Common myeloid progenitor, CD34-positive (primary cell): ENCODE measurements around the gene OOSP2.
"Not testable (repeated sequence)": the region's sequence is repeated elsewhere in the genome, so short reads cannot be mapped to it uniquely, and the experiment has no call there.

Source experiments
- CTCF ChIA-PET: fragments of 350-600 bp; sonication (Branson Sonifier 250); formaldehyde crosslinking; loops from one replicate; lab custom pipeline; 2021; ENCODE audit warnings: antibody characterized with exemption; lab: Charles Lee
- POLR2A ChIA-PET: fragments of 350-600 bp; sonication (Branson Sonifier 250); formaldehyde crosslinking; loops from one replicate; lab custom pipeline; 2021; ENCODE audit warnings: antibody characterized with exemption; lab: Charles Lee
- DNase-seq, 3 donors: peaks; one replicate each; pipeline versions ENCODE4 v3.0.0 to v3.0.0-alpha.2; 2013
- H3K27ac ChIP-seq, 2 experiments: 1 replicate in 1 of 2; 2 replicates in 1 of 2; pipeline ENCODE4 v1.7.0; 2013; ENCODE audit warnings: inconsistent platforms in 2 of 2, low read length in 2 of 2, mild to moderate bottlenecking in 2 of 2, low read depth in 1 of 2, moderate library complexity in 1 of 2; ENCODE audit not compliant: severe bottlenecking in 2 of 2, insufficient read depth in 1 of 2, poor library complexity in 1 of 2
- H3K27me3 ChIP-seq, 5 experiments: replicated peaks in 2 of 5; 1 replicate in 3 of 5; 2 replicates in 2 of 5; pipeline versions ENCODE4 v1.6.1 to v1.7.0; 2013; ENCODE audit warnings: low read length in 4 of 5, mild to moderate bottlenecking in 2 of 5, moderate library complexity in 2 of 5, inconsistent platforms in 1 of 5; ENCODE audit not compliant: insufficient read depth in 5 of 5, control insufficient read depth in 4 of 5
- H3K36me3 ChIP-seq, 4 experiments: 1 replicate in 2 of 4; 2 replicates in 2 of 4; pipeline versions ENCODE4 v1.6.1 to v1.7.0; 2013; ENCODE audit warnings: low read length in 3 of 4, control low read depth in 1 of 4, mild to moderate bottlenecking in 1 of 4; ENCODE audit not compliant: control insufficient read depth in 4 of 4, insufficient read depth in 4 of 4
- H3K4me1 ChIP-seq, 4 experiments: 1 replicate in 3 of 4; 2 replicates in 1 of 4; pipeline versions ENCODE4 v1.6.1 to v1.7.1; 2013; ENCODE audit warnings: low read length in 3 of 4, mild to moderate bottlenecking in 3 of 4, control low read depth in 1 of 4, inconsistent platforms in 1 of 4, moderate library complexity in 1 of 4; ENCODE audit not compliant: control insufficient read depth in 4 of 4, insufficient read depth in 4 of 4; ENCODE audit errors: control extremely low read depth in 1 of 4
- H3K4me3 ChIP-seq, 7 experiments: 1 replicate in 4 of 7; 2 replicates in 3 of 7; pipeline versions ENCODE4 v1.5.1 to v1.7.0; 2013; ENCODE audit warnings: mild to moderate bottlenecking in 7 of 7, low read length in 6 of 7, moderate library complexity in 6 of 7, inconsistent platforms in 2 of 7, low read depth in 2 of 7, control low read depth in 1 of 7; ENCODE audit not compliant: insufficient read depth in 4 of 7, control insufficient read depth in 1 of 7; ENCODE audit errors: extremely low read depth in 1 of 7
- H3K9me3 ChIP-seq, 5 experiments: 1 replicate in 4 of 5; 2 replicates in 1 of 5; pipeline versions ENCODE4 v1.6.1 to v1.7.1; 2013; ENCODE audit warnings: low read length in 4 of 5, mild to moderate bottlenecking in 2 of 5, inconsistent platforms in 1 of 5, low read depth in 1 of 5, moderate library complexity in 1 of 5; ENCODE audit not compliant: control insufficient read depth in 4 of 5, insufficient read depth in 2 of 5; ENCODE audit errors: control extremely low read depth in 1 of 5
- WGBS: methylation state at CpG from one replicate; pipeline ENCODE4 v1.1.5; 2013; ENCODE audit not compliant: insufficient coverage; 5-methylcytosine and 5-hydroxymethylcytosine counted together

Gene OOSP2

GRCh38 chr11:60059052-60059451 is 18.8 kb downstream of the OOSP2 start:
- no peaks in the 10 kb centered on the region for H3K9me3 ChIP-seq
- no peak overlapping the region for H3K27ac ChIP-seq
- POLR2A ChIA-PET: no interaction called here
- H3K4me3 ChIP-seq: no peak overlapping the region
- H3K36me3 ChIP-seq: no peaks in the 10 kb centered on the region
- WGBS: 100% methylated on average over 2 of the region's 3 CpGs
- CTCF ChIA-PET: interaction anchor here (0.9 kb wide), 1 partner anchor 192 kb away, joined by 3 read pairs; no protein-coding TSS in a partner anchor
- peaks cover 7 to 19% (median 10%) of the 10 kb centered on the region in 4 experiments for H3K4me1 ChIP-seq
- H3K27me3 ChIP-seq: no peaks in the 10 kb centered on the region
- DNase-seq: no peak

- H3K27me3 ChIP-seq: no peaks in the 10 kb centered on the region
- H3K9me3 ChIP-seq: no peaks in the 10 kb centered on the region
- ChIA-PET CTCF (interaction anchor here (0.9 kb wide), 1 partner anchor 192 kb away, joined by 3 read pairs; no protein-coding TSS in a partner anchor), POLR2A (no interaction called here)
- no CpG with 5 or more reads among the region's 4 CpGs for WGBS
- peaks cover 7 to 23% (median 17%) of the 10 kb centered on the region in 4 experiments for H3K4me1 ChIP-seq
- no peak for DNase-seq
- no peak overlapping the region for H3K27ac ChIP-seq
- no peak overlapping the region for H3K4me3 ChIP-seq
- H3K36me3 ChIP-seq: no peaks in the 10 kb centered on the region
These were observed 19.5 kb downstream of the OOSP2 start for GRCh38 chr11:60059521-60060240.

- Histone ChIP-seq H3K27me3 (no peaks in the 10 kb centered on the region), H3K4me1 (peaks cover 4 to 13% (median 10%) of the 10 kb centered on the region in 4 experiments), H3K4me3 (peak overlapping the region in 1 of 7 experiments; percentile 30), H3K9me3 (no peaks in the 10 kb centered on the region), H3K36me3 (no peaks in the 10 kb centered on the region), H3K27ac (no peak overlapping the region)
- WGBS: no CpG with 5 or more reads among the region's 1 CpG
- CTCF ChIA-PET: no interaction called here
- POLR2A ChIA-PET: no interaction called here
- peak; percentile 46 to 80 (median 66) for DNase-seq
These were observed 23.9 kb downstream of the OOSP2 start for GRCh38 chr11:60064111-60064510.

- H3K27ac ChIP-seq: no peak overlapping the region
- no peaks in the 10 kb centered on the region for H3K9me3 ChIP-seq
- peaks cover 8 to 18% (median 12%) of the 10 kb centered on the region in 4 experiments for H3K4me1 ChIP-seq
- no peak overlapping the region for H3K4me3 ChIP-seq
- no peak for DNase-seq
- CTCF ChIA-PET: no interaction called here
- WGBS: 100% methylated on average over 1 of the region's 1 CpG
- POLR2A ChIA-PET: no interaction called here
- no peaks in the 10 kb centered on the region for H3K36me3 ChIP-seq
- H3K27me3 ChIP-seq: no peaks in the 10 kb centered on the region
These were observed 25.6 kb downstream of the OOSP2 start for GRCh38 chr11:60065801-60066200.

GRCh38 chr11:60069450-60069849 is 29.2 kb downstream of the OOSP2 start:
- H3K27me3 ChIP-seq: no peaks in the 10 kb centered on the region
- CTCF ChIA-PET: interaction anchor here (1.0 kb wide), 1 partner anchor 18 kb away, joined by 3 read pairs; no protein-coding TSS in a partner anchor
- DNase-seq: no peak
- no peak overlapping the region for H3K27ac ChIP-seq
- no peaks in the 10 kb centered on the region for H3K36me3 ChIP-seq
- H3K9me3 ChIP-seq: no peaks in the 10 kb centered on the region
- 0% methylated on average over 1 of the region's 2 CpGs for WGBS
- no peak overlapping the region for H3K4me3 ChIP-seq
- H3K4me1 ChIP-seq: peaks cover 5 to 10% (median 8%) of the 10 kb centered on the region in 4 experiments
- POLR2A ChIA-PET: no interaction called here

GRCh38 chr11:60071644-60072043 is 31.4 kb downstream of the OOSP2 start:
- H3K27ac ChIP-seq, H3K9me3 ChIP-seq, H3K27me3 ChIP-seq, H3K36me3 ChIP-seq, H3K4me3 ChIP-seq, CTCF ChIA-PET: not testable (repeated sequence)
- peaks cover 0 to 11% (median 6%) of the 10 kb centered on the region in 4 experiments for H3K4me1 ChIP-seq
- DNase-seq: peak in 1 of 3 donors; percentile 57
- WGBS: 92% methylated on average over 2 of the region's 6 CpGs
- POLR2A ChIA-PET: interaction anchor here (0.6 kb wide), 1 partner anchor 20 kb away, joined by 3 read pairs; no protein-coding TSS in a partner anchor

GRCh38 chr11:60077216-60077817 is 37.1 kb downstream of the OOSP2 start:
- 95% methylated on average over 15 of the region's 15 CpGs for WGBS
- ChIA-PET CTCF (interaction anchor here (0.6 kb wide), 1 partner anchor 16 kb away, joined by 3 read pairs; no protein-coding TSS in a partner anchor), POLR2A (interaction anchor here (0.6 kb wide), 1 partner anchor 237 kb away, joined by 3 read pairs; no protein-coding TSS in a partner anchor)

More at GRCh38 chr11:60077216-60077817, 37.1 kb downstream of the OOSP2 start:
- Histone ChIP-seq H3K4me3 (no peak overlapping the region), H3K4me1 (peaks cover 0 to 3% (median 0%) of the 10 kb centered on the region in 4 experiments), H3K36me3 (no peaks in the 10 kb centered on the region), H3K27me3 (no peaks in the 10 kb centered on the region), H3K27ac (no peak overlapping the region), H3K9me3 (peaks cover 0 to 6% (median 0%) of the 10 kb centered on the region in 5 experiments)
- no peak for DNase-seq
